NB4 (cell line): ENCODE measurements around the gene RNF141.

Source experiments
- CTCF ChIP-seq: IDR thresholded peaks from one replicate; pipeline ENCODE4 v1.5.1; 2012; ENCODE audit warnings: low read depth, low read length
- POLR2A ChIP-seq: IDR thresholded peaks from 2 replicates; pipeline ENCODE4 v1.6.1; 2011; ENCODE audit warnings: mild to moderate bottlenecking; ENCODE audit not compliant: insufficient read length; ENCODE audit errors: extremely low read depth

DNA sequence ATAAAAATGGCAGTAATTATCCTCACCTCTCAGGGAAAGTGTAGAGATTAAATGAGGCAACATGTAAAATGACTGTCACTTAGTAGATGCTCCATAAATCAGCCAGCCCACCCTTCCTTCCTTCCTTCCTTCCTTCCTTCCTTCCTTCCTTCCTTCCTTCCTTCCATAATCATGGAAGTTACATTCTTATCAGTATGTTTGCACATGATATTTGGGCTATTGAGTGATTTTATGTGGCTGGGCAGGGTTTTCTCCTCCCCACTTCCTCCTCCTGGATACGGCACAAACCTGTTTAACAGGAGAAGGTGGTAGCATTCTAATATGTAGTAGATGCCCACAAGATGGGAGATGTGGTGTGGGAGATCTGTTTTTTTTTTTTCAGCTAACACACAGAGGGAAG, 15.6 kb upstream of the RNF141 start:
- TF ChIP-seq POLR2A (no peak), CTCF (no peak)
